Fibroblast of lung (primary cell): ENCODE measurements around the gene SLC4A1AP. TPM values are rescaled to one million over a fixed set of nuclear protein-coding genes. Genes with fewer than 3 reads are reported as not detected.
A peak's percentile ranks its signal among the peaks of the same experiment; 100 is the strongest.
"Not testable (repeated sequence)": the region's sequence is repeated elsewhere in the genome, so short reads cannot be mapped to it uniquely, and the experiment has no call there.

Experiments used
- DNase-seq, 2 donors: peaks; one replicate each; pipeline versions ENCODE4 v3.0.0 to v3.0.0-alpha.2; 2010; ENCODE audit warnings: low read depth in 2 of 2
- H2AFZ ChIP-seq: 2 replicates; pipeline ENCODE4 v1.5.1; 2012; ENCODE audit warnings: low read length, control low read depth, inconsistent platforms
- H3K27ac ChIP-seq: 2 replicates; pipeline ENCODE4 v1.5.1; 2011; ENCODE audit warnings: low read length, control low read depth; ENCODE audit not compliant: insufficient read depth
- H3K27me3 ChIP-seq: 2 replicates; pipeline ENCODE4 v1.5.1; 2011; ENCODE audit warnings: mild to moderate bottlenecking, low read length; ENCODE audit not compliant: control insufficient read depth, insufficient read depth
- H3K36me3 ChIP-seq: 2 replicates; pipeline ENCODE4 v1.5.1; 2011; ENCODE audit warnings: low read length; ENCODE audit not compliant: control insufficient read depth, insufficient read depth
- H3K4me1 ChIP-seq: 2 replicates; pipeline ENCODE4 v1.5.1; 2011; ENCODE audit warnings: low read length; ENCODE audit not compliant: control insufficient read depth, insufficient read depth; ENCODE audit errors: extremely low read depth
- H3K4me2 ChIP-seq: 2 replicates; pipeline ENCODE4 v1.5.1; 2011; ENCODE audit warnings: low read length, control low read depth; ENCODE audit not compliant: insufficient read depth; ENCODE audit errors: extremely low read depth
- H3K4me3 ChIP-seq, 4 experiments: fragments of 200-600 bp in 1 of 4; sonication (generic) in 1 of 4; replicated peaks in 1 of 4; 2 replicates each; pipeline ENCODE4 v1.5.1; 2011 to 2016; ENCODE audit warnings: low read length in 4 of 4, low read depth in 3 of 4, mild to moderate bottlenecking in 3 of 4, control low read depth in 2 of 4, inconsistent platforms in 1 of 4, mixed read lengths in 1 of 4; ENCODE audit not compliant: insufficient read depth in 1 of 4; ENCODE audit errors: control extremely low read depth in 1 of 4
- H3K79me2 ChIP-seq: 2 replicates; pipeline ENCODE4 v1.5.1; 2012; ENCODE audit warnings: mild to moderate bottlenecking, low read length, inconsistent platforms; ENCODE audit not compliant: control insufficient read depth, insufficient read depth
- H3K9ac ChIP-seq: 2 replicates; pipeline ENCODE4 v1.5.1; 2011; ENCODE audit warnings: mild to moderate bottlenecking, low read length, control low read depth; ENCODE audit not compliant: insufficient read depth
- H3K9me3 ChIP-seq: 2 replicates; pipeline ENCODE4 v1.5.1; 2012; ENCODE audit warnings: low read depth, low read length; ENCODE audit not compliant: control insufficient read depth, insufficient read depth
- H4K20me1 ChIP-seq: 2 replicates; pipeline ENCODE4 v1.5.1; 2011; ENCODE audit warnings: low read length; ENCODE audit not compliant: control insufficient read depth, insufficient read depth; ENCODE audit errors: extremely low read depth
- CTCF ChIP-seq, 2 donors: IDR thresholded peaks in 1 of 2; conservative IDR thresholded peaks in 1 of 2; 1 replicate in 1 of 2; 2 replicates in 1 of 2; pipeline ENCODE4 v1.5.1; 2011 to 2012; ENCODE audit warnings: low read length in 2 of 2, control low read depth in 1 of 2, inconsistent platforms in 1 of 2, low read depth in 1 of 2, mild to moderate bottlenecking in 1 of 2
- EZH2 ChIP-seq: IDR thresholded peaks from 2 replicates; pipeline ENCODE4 v1.5.1; 2012; ENCODE audit warnings: low read length, control low read depth, mild to moderate bottlenecking; ENCODE audit errors: missing control alignments
- polyA plus RNA-seq, 2 donors: library from polyadenylated mRNA; depleted of rRNA in 1 of 2; stranded (reverse) in 1 of 2; unstranded in 1 of 2; fragments of >200 nt; gene quantifications; 2 replicates each; pipeline ENCODE4 v1.2.1, GENCODE V29; 2011 to 2012; ENCODE audit warnings: missing spikeins in 1 of 2
- total RNA-seq: library from RNA; depleted of rRNA; stranded (reverse); fragments of >200 nt; gene quantifications from 2 replicates; pipeline ENCODE4 v1.2.1, GENCODE V29; 2014

Gene SLC4A1AP
- total and polyA plus RNA-seq, 2 donors (not counting 1 experiment from before 2014, with no cell fraction given) = 15.2 to 28.4 TPM

GRCh38 chr2:27628767-27629709 is 34.7 kb upstream of the SLC4A1AP start, which contains the start of the genes CCDC121 and GPN1:
CCDC121 (minus strand) TSS chr2:27629012; CDS start chr2:27627799, 1,213 bp downstream.
GPN1 (plus strand) TSS chr2:27629050; CDS start chr2:27629059, 9 bp downstream.
- peaks cover 8% of the 10 kb centered on the region for H3K79me2 ChIP-seq
- TF ChIP-seq EZH2 = no peak

GRCh38 chr2:27630257-27630656 is 33.4 kb upstream of the SLC4A1AP start:
- H3K79me2 ChIP-seq, H3K4me3 ChIP-seq, DNase-seq, H3K36me3 ChIP-seq, H3K27ac ChIP-seq, H3K4me1 ChIP-seq, H4K20me1 ChIP-seq, H3K4me2 ChIP-seq, H3K9ac ChIP-seq, H3K27me3 ChIP-seq, H3K9me3 ChIP-seq, H2AFZ ChIP-seq: not testable (repeated sequence)

More at GRCh38 chr2:27628767-27629709, 34.7 kb upstream of the SLC4A1AP start, which contains the start of the genes CCDC121 and GPN1:
- Histone ChIP-seq H3K4me3 (peak within 1 kb of the TSS; percentile 73 to 92 (median 88)), H3K4me1 (no peaks in the 10 kb centered on the region), H3K4me2 (peak within 1 kb of the TSS; percentile 97), H3K27ac (peak within 1 kb of the TSS; percentile 87), H3K9ac (peak within 1 kb of the TSS; percentile 91), H3K36me3 (no peaks in the 10 kb centered on the region), H4K20me1 (no peaks in the 10 kb centered on the region), H3K9me3 (no peaks in the 10 kb centered on the region), H2AFZ (peak within 1 kb of the TSS; percentile 96), H3K27me3 (no peaks in the 10 kb centered on the region)
- DNase-seq = peak; percentile 89 to 95

GRCh38 chr2:27634291-27634690 is 29.4 kb upstream of the SLC4A1AP start:
- H3K27ac ChIP-seq = no peak overlapping the region
- TF ChIP-seq EZH2 = no peak
- TF ChIP-seq CTCF (conservative IDR thresholded peaks at IDR 0.05 in 1 of 2, IDR thresholded peaks at IDR 0.05 in 1 of 2; ENCODE audit: low read depth in 1 of 2, low read length in 2 of 2) = no peak
- H3K27me3 ChIP-seq = no peaks in the 10 kb centered on the region
- peaks cover 4% of the 10 kb centered on the region for H3K79me2 ChIP-seq
- H3K9me3 ChIP-seq = no peaks in the 10 kb centered on the region
- no peak overlapping the region for H3K4me3 ChIP-seq
- H3K9ac ChIP-seq = no peak overlapping the region
- H2AFZ ChIP-seq = no peak overlapping the region
- no peaks in the 10 kb centered on the region for H3K4me1 ChIP-seq
- H4K20me1 ChIP-seq = no peaks in the 10 kb centered on the region
- DNase-seq = no peak
- peaks cover 2% of the 10 kb centered on the region for H3K36me3 ChIP-seq
- H3K4me2 ChIP-seq = no peak overlapping the region
